IPS DF 19.7 (cell line): Measurements from ENCODE around the gene JADE2.
"Not testable (repeated sequence)": the region's sequence is repeated elsewhere in the genome, so short reads cannot be mapped to it uniquely, and the experiment has no call there.

ENCODE experiments used
- DNase-seq: peaks from one replicate; pipeline ENCODE4 v3.0.0-alpha.2; 2013; ENCODE audit warnings: low read depth, low spot score

JADE2 gene

GRCh38 chr5:134585966-134586365 is 60.5 kb downstream of the JADE2 start:
- DNase-seq, result no peak

DNA sequence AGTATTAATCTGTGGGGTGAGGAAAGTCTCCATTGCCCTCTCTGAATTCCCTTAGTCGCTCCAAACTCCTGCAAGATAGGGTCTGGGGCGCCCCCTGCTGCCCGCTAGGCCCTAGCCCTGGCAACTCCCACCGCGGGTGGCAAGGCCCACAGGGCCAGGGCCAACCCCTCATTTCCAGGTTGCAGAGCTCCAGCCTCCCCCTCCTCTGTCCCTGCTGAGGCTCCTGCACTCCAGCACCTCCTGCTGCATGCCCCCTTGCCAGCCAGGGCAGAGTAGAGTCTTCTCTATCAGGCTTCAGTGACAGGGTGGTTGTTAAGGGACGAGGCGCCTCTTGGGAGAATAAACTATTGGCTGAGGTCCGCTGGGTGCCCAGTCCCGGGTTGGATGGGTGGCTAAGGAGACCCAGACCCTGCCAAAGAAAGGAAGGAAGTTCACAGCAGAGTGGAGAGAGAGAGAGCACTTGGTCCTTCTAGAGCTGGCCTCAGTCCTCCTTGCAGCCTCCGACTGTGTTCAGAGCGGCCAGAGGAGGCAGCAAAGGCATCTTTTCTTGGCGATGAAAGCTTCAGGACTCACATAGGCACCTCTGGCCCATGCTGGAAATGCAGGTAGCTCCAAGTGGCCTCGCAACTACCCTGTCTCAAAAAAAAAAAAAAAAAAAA is 61.5 kb downstream of the JADE2 start:
- DNase-seq, result peak; percentile 92

GRCh38 chr5:134590992-134591659 is 65.7 kb downstream of the JADE2 start:
- DNase-seq, result no peak

DNA sequence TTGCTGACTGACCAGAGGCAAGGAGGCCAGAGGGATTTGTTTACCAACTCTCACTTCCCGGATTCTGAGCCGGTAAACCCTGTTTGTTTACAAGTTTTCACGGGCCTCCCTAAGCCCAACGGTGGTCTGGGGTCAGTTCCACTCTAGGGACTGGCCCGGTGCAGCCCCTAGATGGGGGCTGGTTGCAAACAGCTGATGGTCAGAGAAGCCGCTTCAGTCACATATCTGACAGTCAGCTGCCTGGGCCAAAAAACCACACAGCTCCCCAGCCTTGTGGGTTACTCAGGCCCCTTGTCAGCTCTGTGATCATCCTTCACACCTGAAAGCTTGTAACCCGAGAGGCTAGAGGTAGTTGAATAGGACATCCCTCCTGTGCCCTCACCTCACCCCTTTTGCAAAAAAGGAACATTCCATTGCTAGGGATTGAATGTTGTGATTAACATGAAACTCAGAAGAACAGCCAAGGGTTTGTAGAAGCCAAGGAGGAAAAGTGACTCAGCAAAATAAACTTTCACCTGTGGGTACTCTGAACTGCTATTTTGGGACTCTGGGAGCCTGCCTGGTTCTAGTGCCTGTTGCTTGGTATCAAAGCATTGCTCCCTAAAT is 66.8 kb downstream of the JADE2 start:
- DNase-seq, result peak; percentile 94

- no peak for DNase-seq
Observed at GRCh38 chr5:134594336-134594735, 68.9 kb downstream of the JADE2 start.

GRCh38 chr5:134594797-134595457 is 69.5 kb downstream of the JADE2 start:
- DNase-seq, result no peak

- DNase-seq, result no peak
Observed at GRCh38 chr5:134595458-134595838, 70.0 kb downstream of the JADE2 start.

GRCh38 chr5:134599820-134600219 is 74.3 kb downstream of the JADE2 start:
- not testable (repeated sequence) for DNase-seq

GRCh38 chr5:134600600-134600999 is 75.1 kb downstream of the JADE2 start:
- DNase-seq, result no peak

DNA sequence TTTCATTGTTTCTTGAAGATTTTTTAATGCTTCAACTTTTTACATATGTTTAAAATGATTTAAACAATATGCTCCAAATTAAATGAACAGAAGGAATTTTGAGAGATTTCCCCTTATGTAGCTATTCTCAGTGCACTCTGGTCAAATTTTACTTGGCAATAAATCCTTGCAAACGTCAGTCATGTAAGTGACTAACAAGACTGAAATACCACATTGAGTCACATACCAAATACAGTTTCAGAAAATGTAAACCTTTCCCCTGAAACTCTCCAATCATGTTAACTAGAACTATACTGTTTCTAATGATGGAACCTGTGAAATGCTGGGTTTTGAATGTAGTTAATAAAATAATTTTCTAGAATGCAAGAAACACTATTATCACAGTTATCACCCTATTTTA is 77.6 kb downstream of the JADE2 start:
- no peak for DNase-seq

GRCh38 chr5:134604908-134605307 is 79.4 kb downstream of the JADE2 start:
- no peak for DNase-seq

GRCh38 chr5:134606726-134607125 is 81.3 kb downstream of the JADE2 start:
- no peak for DNase-seq

DNA sequence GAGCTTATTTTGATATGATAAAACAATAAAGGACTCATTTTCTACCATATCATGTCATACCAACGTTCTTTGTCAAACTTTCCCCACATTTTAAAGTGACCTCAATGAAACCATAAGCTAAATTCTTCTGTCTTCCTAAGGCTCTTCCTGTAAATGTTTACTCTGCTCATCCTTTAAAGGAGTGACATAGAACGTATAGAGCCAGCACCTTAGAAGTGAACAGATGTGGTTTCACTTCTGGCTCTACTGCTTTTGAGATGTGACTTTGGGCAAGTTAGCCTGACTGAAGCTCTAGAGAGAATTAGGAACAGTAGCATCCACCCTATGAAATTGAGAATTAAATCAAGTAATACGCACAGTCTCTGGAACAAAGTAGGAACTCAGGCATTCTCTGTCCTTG is 83.1 kb downstream of the JADE2 start:
- no peak for DNase-seq

- DNase-seq, result no peak
Observed at GRCh38 chr5:134609232-134609851, 83.9 kb downstream of the JADE2 start.

DNA sequence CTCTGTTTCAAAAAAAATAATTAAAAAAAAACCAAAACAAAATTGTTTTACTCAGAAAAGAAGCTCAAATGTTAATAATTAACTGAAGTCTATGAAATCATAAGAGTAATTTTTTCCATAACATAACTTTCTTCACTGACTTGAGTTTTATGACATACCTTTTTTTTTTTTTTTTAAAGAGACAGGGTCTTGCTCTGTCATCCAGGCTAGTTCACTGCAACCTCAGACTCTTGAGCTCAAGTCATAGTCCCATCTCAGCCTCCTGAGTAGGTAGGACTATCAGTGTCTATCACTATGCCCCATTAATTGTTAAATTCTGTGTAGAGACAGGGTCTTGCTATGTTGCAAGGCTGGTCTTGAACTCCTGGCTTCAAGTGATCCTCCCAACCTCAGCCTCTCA is 85.3 kb downstream of the JADE2 start:
- no peak for DNase-seq

DNA sequence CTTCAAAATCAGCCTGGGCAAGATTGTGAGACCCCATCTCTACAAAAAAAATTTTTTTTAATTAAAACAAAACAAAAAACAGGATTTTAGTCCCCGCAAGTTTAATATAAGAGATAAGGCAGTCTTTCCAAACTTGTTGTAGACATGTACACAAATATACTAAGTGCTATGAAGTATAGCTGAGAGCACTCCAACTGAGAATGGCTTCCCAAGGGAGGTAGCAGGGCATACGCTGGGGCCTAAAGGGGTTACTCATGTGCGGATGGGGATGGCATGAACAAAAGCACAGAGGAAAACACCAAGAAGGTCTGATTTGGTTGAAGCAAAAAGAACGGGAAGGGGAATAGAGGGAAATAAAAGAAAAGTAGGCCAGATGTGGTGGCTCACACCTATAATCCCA is 86.0 kb downstream of the JADE2 start:
- no peak for DNase-seq

GRCh38 chr5:134614450-134615085 is 89.1 kb downstream of the JADE2 start:
- no peak for DNase-seq

DNA sequence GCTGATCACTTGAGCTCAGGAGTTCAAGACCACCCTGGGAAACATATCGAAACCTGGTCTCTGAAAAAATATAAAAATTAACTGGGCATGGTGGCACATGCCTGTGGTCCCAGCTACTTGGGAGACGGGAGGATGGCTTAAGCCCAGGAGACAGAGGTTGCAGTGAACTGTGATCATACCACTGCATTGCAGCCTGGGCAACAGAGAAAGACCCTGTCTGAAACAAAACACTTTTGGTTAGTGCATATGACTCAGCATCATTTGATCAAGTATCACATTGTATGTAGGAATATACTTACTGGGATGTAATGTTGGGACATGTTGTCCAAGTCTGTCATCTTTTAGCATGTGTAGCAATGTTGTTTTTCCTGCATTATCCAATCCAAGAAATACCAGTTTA is 95.2 kb downstream of the JADE2 start:
- DNase-seq, result no peak

- no peak for DNase-seq
Observed at GRCh38 chr5:134625559-134625958, 100.1 kb downstream of the JADE2 start.

DNA sequence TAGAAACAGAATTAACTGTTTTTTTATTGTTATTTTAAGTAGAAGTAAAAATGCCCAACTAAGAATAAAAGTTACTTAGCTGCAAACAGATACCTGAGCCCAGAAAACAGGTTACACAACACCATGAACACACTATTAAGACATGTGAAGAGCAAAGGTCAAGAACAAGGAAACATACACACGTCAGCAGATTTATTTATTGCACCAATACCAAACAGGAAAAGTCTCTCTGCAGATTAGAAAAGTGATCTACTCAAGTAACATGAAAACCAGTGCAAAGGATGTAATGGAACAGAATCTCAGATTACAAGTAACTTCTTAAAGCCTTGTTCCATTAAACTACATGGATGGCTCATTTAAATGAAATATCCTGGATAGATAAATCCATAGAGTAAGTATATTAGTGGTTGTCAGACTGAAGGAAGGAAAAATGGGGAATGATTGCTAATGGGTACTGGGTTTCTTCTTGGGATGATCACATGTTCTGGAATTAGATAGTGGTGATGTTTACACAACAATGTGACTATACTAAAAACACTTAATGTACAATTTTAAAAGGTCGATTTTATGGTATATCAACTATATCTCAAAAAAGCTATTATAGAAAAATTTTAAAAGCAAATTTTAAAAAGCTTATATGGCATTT is 101.0 kb downstream of the JADE2 start:
- DNase-seq, result no peak
